NCI-H526 treated with DMSO at 0.1 percent for 48 hours (cell line): ENCODE measurements around the gene LRBA.
A peak's percentile ranks its signal among the peaks of the same experiment; 100 is the strongest.
"Not testable (repeated sequence)": the region's sequence is repeated elsewhere in the genome, so short reads cannot be mapped to it uniquely, and the experiment has no call there.

Source experiments
- DNase-seq: peaks from one replicate; lab custom pipeline; 2025; lab: John Stamatoyannopoulos, UW

The LRBA gene

DNA sequence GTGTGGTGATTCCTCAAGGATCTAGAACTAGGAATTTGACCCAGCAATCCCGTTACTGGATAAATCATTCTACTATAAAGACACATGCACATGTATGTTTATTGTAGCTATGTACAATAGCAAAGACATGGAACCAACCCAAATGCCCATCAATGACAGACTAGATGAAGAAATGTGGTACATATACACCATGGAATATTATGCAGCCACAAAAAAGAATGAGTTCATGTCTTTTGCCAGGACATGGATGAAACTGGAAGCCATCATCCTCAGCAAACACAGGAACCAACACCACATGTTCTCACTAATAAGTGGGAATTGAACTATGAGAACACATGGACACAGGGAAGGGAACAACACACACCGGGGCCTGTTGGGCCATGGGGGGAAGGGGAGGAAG, 450.1 kb downstream of the LRBA start:
- not testable (repeated sequence) for DNase-seq

DNA sequence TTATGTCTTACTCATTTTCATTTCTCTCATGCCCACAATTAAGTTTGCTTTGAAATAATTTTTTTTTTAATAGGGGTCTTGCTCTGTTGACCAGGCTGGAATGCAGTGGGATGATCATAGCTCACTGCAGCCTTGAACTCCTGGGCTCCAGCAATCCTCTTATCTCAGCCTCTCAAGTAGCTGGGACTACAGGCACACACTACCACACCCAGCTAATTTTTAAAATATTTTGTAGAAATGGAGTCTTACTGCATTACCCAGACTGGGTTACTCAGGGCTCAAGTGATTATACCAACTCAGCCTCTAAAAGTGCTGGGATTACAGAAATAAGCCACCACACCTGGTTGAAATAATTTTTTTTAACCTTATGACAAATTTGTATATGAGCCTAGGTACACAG, 452.3 kb downstream of the LRBA start:
- DNase-seq, result no peak

DNA sequence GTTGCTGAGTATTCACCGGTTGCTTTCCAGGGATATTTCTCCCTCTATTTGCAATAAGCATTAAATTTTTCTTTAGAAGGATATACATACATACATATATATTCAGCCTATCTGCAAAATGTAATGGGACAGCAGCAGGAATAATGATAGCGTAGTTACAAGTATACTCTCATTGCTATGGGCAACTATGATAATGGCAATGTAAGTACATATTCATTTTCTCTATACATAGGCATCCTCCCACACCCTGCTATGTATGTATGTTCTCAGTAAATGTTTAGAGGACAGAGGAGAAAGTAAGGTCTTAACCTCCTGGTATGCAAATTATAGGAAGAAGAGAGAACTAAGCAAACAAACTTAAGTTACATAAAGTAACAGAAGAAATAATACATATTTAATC, 452.8 kb downstream of the LRBA start:
- DNase-seq, result no peak

DNA sequence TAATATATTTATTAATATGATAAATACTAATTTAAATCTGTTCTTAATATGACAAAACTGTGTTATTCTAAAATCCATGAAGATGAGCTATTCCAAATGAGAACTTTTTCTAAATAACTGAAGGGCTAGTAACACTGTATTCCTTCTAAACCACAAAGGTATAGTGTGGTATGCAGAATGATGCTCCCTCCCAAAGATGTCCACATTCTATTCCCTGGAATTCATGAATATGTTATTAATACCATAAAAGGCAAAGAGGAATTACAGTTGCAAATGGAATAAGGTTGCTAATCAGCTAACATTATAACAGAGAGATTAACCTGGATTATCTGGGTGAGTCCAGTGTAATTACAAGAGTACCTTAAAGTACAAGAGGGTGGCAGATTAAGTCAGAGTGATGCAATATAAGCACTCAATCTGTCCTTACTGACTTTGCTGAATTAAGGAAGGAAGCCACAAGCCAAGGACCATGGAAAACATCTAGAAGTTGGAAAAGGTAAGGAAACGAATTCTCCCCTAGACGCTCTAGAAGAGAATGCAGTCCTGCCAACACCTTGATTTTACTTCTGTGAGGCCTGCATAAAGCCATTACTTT, 453.8 kb downstream of the LRBA start:
- no peak for DNase-seq

DNA sequence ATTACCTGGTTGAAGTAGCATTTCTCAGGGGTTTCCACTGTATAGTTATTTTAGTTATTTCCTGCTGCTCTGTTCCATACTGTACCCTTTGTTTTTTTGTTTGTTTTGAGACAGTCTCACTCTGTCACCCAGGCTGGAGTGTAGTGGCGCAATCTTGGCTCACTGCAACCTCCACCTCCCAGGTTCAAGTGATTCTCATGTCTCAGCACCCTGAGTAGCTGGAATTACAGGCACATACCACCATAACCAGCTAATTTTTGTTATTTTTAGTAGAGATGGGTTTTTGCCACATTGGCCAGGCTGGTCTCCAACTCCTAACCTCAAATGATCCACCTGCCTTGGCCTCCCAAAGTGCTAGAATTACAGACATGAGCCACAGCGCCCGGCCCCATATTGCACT, 457.3 kb downstream of the LRBA start:
- not testable (repeated sequence) for DNase-seq

DNA sequence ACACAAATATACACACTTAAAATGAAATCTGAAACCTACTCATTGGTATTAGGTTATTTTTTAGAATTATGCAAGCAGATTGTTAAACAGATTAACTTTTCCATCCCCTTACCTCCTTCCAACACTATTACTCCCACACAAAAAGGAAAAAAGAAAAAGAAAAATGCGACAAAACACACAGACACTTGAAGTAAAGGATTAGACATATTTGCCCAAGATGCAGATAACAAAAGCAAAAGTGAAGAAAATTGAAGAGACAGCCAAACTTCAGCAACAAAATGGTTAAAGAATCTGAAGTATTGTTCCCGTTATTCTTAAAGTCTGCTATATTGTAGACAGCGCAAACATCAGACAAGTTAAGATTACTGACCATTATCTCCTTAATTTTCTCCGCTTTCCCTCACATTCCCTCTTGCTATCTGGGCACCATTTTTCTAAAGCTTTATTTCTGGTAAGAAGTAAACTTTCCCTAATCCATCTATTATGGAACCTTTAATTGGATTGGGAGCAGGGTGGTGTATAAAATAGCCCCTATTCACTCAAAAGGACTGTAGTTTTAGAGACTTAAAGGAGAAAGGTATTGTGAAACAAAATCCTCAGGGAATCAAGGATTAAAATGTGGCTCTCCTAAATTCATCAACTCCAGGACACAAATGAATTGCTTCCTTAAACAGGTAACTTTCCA, 467.8 kb downstream of the LRBA start:
- no peak for DNase-seq

DNA sequence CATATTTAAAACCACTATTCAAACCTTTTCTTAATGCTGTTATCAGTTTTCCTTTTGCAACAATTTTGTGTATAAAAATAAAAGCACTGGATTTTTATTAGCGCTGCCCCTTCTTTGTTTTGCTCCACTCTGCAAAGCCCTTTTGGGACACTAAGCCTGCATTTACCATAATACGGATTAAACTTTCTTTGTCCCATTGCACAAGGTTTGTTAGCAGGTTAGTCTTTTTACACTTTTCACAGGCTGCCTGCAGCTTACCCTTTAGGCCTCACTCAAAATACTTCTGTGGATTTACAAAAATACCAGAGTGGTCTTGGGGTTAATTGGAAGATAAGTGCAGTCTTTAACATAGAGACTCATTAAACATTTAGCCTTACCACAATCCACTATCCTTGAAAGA, 468.8 kb downstream of the LRBA start:
- no peak for DNase-seq

DNA sequence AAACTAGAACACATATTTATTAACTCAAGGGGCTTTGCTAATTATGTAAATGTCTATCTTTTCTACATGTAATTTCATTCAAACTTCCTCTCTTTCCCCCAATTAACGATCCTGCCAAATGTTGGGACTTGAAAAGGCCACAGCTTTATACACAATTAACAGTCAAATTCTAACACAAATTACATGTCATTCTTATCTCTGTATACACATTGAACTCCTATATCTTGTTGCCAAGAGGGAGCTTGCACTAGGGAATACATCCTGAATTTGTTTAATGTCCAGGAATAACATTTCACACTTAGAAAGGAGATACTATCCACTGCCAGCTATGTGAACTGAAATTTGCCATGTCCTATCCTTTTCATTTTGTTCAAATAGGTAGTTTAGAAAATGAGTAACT, 472.0 kb downstream of the LRBA start:
- DNase-seq, result peak; percentile 55

DNA sequence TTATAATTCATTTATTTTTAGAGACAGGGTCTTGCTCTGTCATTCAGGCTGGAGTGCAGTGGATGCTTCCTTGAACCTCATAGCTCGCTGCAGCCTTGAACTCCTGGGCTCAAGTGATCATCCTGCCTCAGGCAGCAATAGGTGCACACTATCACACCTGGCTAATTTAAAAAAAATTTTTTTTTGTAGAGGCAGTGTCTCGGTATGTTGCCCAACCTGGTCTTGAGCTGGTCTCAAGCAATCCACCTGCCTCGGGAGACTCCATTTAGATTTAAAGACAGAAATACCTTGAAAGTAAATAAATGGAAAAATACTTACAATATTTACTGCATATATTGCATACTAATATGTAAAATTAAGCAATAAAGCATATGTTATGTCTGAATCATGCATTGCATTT, 473.4 kb downstream of the LRBA start:
- no peak for DNase-seq

DNA sequence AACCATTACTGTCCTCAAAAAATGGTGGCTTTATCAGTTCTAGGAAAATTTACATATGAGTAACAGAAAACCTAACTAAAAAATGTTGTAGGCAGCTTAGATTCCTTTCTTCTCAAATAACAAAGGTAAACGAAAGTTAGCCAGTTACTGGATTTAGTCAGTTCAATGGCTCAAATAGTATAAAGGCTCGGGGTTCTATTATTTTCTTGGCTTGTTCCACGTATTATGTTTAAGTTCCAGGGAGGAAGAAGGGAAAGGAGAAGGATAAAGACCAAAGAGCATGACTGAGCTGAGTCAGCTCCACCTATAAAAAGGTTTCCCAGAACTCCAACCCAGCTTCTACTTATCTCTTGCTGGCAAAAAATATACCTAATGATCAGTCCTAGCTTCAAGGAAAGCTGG, 474.1 kb downstream of the LRBA start:
- DNase-seq, result no peak

DNA sequence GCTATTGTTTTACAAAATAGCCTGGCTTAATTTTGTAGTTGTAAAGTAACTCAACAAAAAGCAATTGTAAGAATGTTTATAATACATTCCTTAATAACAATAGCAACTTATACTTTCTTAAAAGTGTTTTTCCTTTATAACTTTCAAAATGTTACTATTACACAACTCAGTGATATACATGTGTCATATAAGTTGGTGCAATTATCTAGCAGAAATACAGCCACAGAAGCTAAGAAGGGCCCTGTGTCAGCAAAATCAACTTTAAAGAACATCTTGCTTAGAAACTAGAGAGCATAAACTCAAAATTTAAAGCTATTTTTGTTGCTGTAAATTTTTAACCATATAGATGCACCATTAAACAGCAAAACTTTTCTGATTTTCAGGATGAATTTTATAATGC, 474.5 kb downstream of the LRBA start:
- no peak for DNase-seq

DNA sequence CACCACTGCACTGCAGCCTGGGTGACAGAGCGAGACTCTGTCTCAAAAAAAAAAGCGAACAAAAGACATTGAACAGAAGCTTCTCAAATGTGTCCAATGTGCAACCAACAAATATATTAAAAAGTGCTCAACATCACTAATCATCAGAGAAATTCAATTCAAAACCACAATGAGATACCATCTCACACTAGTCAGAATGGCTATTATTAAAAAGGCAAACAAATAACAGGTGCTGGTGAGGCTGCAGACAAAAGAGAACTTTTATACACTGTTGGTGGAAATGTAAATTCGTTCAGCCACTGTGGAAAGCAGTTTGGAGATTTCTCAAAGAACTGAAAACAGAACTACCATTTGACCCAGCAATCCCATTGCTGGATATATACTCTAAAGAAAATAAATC, 477.2 kb downstream of the LRBA start:
- DNase-seq, result not testable (repeated sequence)

DNA sequence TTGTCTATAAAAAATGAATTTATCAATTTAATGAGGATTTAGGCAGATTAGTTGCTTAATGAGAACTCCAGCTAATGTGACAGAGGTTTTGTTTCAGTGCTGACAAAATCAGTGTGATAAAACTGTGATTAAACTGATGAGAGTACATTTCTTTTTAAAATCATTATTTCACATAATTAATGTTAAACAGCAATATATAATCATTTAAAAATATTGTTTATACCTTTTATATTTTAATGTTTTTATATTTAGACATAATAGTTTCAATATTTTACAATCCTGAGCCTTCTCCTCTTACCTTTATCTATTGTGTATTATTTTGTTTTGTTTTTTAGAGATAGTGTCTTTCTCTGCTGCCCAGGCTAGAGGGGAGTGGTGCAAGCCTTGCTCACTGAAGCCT, 480.3 kb downstream of the LRBA start:
- DNase-seq, result no peak

DNA sequence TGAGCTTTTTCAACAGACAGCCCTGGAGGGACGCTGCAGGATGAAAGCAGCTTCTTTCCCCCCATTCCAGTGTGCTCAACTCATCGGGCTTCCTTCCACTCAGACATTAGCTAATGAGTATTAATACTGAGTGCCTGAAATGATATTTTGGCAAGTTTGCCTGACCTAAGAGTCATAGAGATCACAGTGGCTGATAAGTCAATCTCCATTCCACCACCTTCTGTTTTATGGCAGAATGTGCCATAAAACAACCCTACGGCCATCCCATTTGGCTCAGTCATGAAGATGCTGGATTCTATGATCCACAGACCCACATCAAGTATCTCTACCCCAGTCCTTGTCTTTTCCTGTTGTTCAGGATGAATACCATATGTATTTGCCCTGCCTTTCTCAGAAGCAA, 481.4 kb downstream of the LRBA start:
- no peak for DNase-seq

DNA sequence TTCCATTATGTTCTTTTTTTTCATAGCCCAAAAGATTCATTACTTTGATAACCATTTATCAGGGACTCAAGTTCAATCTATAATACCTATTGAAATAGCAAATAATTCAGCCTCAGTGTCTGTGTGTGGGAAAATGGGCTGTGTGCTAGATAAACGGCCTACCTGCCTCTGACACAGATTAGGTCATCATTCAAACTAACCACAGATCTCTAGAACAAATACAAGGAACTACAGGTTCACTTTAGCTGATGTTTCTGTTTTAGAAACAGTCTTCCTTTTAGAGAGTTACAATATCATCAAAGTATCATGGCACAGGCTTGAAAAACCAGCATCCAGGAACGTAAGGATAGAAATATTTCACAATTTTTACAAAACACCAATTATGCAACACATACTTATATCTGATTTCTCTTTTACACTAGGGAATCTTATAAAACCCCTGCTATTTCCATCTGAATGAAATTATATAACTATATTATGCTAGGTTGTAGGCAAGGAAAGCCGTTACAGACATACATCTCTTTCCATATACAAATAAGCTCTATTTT, 489.7 kb downstream of the LRBA start:
- no peak for DNase-seq

DNA sequence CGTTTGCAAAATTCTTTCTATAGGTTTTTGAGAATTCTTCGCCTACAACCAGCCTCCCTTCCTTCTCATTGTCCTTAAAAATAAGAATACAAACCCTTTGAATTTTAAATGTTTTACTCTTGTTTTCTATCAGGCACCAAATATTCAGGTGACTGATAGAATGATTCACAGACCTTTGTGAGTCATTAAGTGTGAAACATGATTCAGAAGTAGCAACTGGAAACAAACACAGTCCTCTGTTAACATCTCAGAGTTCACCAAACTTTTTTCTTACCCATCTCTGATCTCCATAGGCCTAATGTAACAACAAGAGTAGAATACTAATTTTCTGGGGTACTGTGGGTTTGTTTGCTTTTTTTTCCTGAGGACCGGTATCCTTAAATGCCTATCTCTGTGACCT, 496.5 kb downstream of the LRBA start:
- no peak for DNase-seq

DNA sequence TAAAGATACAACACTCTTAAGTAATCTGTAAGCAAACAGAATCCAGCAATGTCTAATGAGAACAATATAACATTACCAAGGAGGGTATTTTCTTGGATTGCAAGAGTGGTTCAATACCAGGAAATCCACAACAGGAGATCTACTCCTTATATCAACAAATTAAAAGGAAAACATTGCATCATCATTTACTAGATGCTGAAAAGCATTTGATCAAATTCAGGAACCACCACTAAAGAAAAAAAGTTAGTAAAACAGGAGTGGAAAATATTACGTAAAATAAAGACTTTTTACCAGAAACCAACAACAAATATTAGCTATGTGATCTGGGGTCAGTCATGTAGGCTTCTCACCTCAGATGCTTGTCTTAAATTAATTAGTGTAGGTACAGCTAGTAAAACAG, 499.9 kb downstream of the LRBA start:
- DNase-seq, result no peak

DNA sequence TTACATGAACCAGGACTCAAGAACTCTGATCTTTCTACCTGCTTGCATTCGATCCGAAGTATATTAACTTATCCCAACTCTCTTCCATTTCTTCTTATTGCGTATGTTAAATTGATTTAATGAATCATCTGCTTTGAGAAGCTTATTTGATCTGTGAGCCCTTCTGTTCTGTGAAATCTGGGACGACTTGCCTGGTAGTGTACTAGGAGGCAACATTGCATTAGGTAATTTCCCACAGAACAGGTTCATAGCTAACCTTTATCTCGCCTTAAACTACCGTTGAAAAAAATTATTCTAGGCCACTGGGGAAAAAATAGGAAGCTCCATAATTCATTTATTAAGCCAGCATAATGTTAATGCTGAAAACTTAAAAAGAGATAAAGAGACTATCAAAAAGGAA, 500.4 kb downstream of the LRBA start:
- DNase-seq, result no peak

DNA sequence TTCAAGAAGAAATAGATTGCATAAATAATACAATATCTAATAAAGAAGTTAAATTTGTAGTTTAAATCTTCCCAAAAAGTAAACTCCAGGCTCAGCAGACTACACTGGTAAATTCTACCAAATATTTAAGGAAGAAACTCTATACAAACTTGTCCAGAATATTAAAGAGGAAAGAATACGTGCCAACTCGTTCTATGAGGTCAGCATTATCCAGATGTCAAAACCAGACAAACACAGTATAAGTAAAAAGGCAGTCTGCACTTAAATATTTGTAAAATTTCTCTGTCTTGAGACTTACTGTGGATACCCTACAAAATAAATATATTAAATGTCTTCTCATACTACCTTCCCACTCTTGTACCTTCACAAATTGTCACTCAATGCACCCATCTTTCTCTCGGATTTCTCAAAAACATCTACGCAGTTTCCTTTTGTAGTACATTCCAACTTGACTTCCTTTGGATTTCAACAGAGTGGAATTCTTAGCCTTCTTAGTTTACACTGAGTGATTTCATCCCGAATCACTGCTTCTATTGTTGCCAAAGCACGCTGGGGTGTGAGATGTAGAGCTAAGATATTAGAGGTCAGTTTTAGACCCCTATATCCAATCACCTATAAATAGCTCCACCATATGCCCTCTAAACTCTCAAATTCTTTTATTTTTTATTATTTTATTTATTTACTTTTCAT, 504.8 kb downstream of the LRBA start:
- DNase-seq, result no peak

DNA sequence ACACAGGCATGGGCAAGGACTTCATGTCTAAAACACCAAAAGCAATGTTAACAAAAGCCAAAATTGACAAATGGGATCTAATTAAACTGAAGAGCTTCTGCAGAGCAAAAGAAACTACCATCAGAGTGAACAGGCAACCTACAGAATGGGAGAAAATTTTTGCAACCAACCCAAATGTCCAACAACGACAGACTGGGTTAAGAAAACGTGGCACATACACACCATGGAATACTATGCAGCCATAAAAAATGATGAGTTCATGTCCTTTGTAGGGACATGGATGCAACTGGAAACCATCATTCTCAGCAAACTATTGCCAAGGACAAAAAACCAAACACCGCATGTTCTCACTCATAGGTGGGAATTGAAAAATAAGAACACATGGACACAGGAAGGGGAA, 507.4 kb downstream of the LRBA start:
- DNase-seq, result not testable (repeated sequence)

DNA sequence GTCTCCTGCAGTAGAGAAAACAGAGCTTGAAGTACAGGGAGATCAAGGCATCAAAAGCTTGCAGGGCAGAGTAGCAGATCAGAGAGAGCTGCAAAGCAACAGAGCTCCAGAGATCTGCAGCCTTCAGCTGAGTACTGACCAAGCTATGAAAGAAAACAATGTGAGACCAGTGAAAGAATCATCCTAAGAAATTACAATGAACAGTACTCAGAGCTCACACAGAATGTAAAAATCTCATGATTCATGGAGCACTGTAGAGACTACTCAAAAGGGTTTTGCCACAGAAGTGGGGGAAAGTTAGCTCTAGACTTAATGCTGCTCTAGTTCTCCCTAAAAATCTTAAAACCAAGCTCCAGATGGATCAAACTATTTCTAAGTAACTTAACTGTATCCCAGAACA, 513.1 kb downstream of the LRBA start:
- no peak for DNase-seq

DNA sequence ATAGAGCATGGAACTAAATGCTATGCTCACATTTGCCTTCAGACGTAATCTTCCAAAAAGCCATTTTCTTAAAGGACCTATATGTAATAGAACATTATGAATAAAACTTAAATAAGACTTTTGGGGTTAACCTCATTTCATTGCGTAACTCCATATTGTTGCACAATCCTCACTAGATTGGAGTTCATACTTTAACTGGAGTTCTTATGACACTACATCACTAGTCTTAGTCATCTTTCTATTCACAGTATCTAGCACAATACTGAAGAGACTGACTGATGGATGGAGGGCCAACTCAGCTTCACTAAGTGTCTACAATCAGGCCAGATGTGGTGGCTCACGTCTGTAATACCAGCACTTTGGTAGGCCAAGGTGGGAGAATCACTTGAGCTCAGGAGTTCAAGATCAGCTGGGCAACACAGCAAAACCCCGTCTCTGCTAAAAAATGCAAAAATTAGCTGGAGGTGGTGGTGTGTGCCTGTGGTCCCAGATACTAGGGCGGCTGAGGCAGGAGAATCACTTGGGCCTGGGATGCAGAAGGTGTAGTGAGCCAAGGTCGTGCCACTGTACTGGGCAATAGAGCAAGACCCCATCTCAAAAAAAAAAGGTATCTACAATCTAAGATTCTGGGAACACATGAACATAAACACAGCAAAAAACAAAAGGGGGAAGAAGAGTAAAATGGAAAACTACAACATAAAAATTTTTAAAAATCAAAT, 513.9 kb downstream of the LRBA start:
- no peak for DNase-seq

DNA sequence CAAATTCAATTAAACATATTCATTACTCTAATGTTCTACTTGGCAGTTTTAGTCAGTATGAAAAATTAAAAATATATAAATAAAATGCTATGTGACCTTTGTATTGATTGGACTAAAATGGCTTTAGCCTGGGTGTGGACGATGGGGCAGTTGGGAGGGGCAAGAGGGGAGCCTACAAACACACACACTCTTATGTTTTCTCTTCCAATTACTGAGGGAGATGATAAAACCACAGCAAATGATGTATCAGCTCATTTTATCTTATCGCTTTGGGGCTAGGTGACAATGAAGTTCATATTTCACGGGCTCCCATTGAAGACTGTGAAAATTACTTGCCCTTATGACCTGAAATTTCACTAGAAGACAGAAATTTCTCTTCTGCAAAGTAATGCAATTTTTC, 517.5 kb downstream of the LRBA start:
- no peak for DNase-seq
